HepG2 (cell line): ENCODE measurements around the gene JADE2. TPM values are rescaled to one million over a fixed set of nuclear protein-coding genes. Genes with fewer than 3 reads are reported as not detected.

ENCODE experiments used
- CBX1 ChIP-seq: IDR thresholded peaks from one replicate; pipeline ENCODE4 v1.6.1; 2016; ENCODE audit warnings: antibody characterized with exemption, low read depth
- CREM ChIP-seq, 2 experiments: sonication (generic) in 1 of 2; formaldehyde crosslinking in 1 of 2; IDR thresholded peaks; 2 replicates each; pipeline versions ENCODE4 v1.4.0 to v1.6.1; 2016 to 2020; ENCODE audit warnings: antibody characterized with exemption in 1 of 2, mild to moderate bottlenecking in 1 of 2, missing genetic modification reagents in 1 of 2
- HHEX ChIP-seq: IDR thresholded peaks from 2 replicates; pipeline ENCODE4 v1.6.1; 2016; ENCODE audit warnings: control low read depth
- HMGA1 ChIP-seq: sonication (generic); formaldehyde crosslinking; conservative IDR thresholded peaks from 2 replicates; pipeline ENCODE4 v1.4.0; 2020; ENCODE audit warnings: missing genetic modification reagents
- HNF4G ChIP-seq, 2 experiments: sonication (generic) in 1 of 2; formaldehyde crosslinking in 1 of 2; IDR thresholded peaks; 2 replicates each; pipeline versions ENCODE4 v1.4.0 to v1.6.1; 2011 to 2020; ENCODE audit warnings: borderline replicate concordance in 2 of 2, low read depth in 2 of 2, mild to moderate bottlenecking in 2 of 2, low read length in 1 of 2, missing genetic modification reagents in 1 of 2, moderate library complexity in 1 of 2
- HNRNPLL ChIP-seq: fragments of 200-400 bp; formaldehyde crosslinking; IDR thresholded peaks from 2 replicates; pipeline ENCODE4 v1.6.1; 2017; ENCODE audit warnings: mild to moderate bottlenecking, low read depth, low read length; ENCODE audit not compliant: poor library complexity, severe bottlenecking
- NAIF1 ChIP-seq: sonication (generic); formaldehyde crosslinking; IDR thresholded peaks from 2 replicates; pipeline ENCODE4 v1.5.0; 2020; ENCODE audit warnings: mild to moderate bottlenecking, missing genetic modification reagents, borderline replicate concordance
- PBX2 ChIP-seq: IDR thresholded peaks from 2 replicates; pipeline ENCODE4 v1.6.1; 2016; ENCODE audit warnings: control low read depth
- PITX1 ChIP-seq: sonication (generic); formaldehyde crosslinking; IDR thresholded peaks from 2 replicates; pipeline ENCODE4 v1.5.1; 2020; ENCODE audit warnings: mild to moderate bottlenecking, missing genetic modification reagents
- ZFP36 ChIP-seq: fragments of 150-350 bp; IDR thresholded peaks from 2 replicates; pipeline ENCODE4 v1.6.1; 2018; ENCODE audit warnings: borderline replicate concordance, low read length, low read depth; ENCODE audit not compliant: partially characterized antibody
- ZFY ChIP-seq: sonication (generic); formaldehyde crosslinking; IDR thresholded peaks from 2 replicates; pipeline ENCODE4 v1.4.0; 2020; ENCODE audit warnings: missing genetic modification reagents
- ZNF276 ChIP-seq: sonication (generic); formaldehyde crosslinking; IDR thresholded peaks from 2 replicates; pipeline ENCODE4 v1.4.0; 2020; ENCODE audit warnings: mild to moderate bottlenecking, low read depth, missing genetic modification reagents
- ZNF33A ChIP-seq: sonication (generic); formaldehyde crosslinking; IDR thresholded peaks from 2 replicates; pipeline ENCODE4 v1.5.1; 2020; ENCODE audit warnings: missing genetic modification reagents, mild to moderate bottlenecking, moderate library complexity, borderline replicate concordance
- ZNF33B ChIP-seq: sonication (generic); formaldehyde crosslinking; IDR thresholded peaks from 2 replicates; pipeline ENCODE4 v1.5.1; 2020; ENCODE audit warnings: mild to moderate bottlenecking, missing genetic modification reagents
- ZNF451 ChIP-seq: sonication (generic); formaldehyde crosslinking; IDR thresholded peaks from 2 replicates; pipeline ENCODE4 v1.5.0; 2020; ENCODE audit warnings: mild to moderate bottlenecking, missing genetic modification reagents
- ZNF607 ChIP-seq: sonication (generic); formaldehyde crosslinking; IDR thresholded peaks from 2 replicates; pipeline ENCODE4 v1.5.1; 2020; ENCODE audit warnings: missing genetic modification reagents, mild to moderate bottlenecking, borderline replicate concordance
- ZNF615 ChIP-seq: sonication (generic); formaldehyde crosslinking; IDR thresholded peaks from 2 replicates; pipeline ENCODE4 v1.5.0; 2020; ENCODE audit warnings: mild to moderate bottlenecking, missing genetic modification reagents, borderline replicate concordance
- ZSCAN22 ChIP-seq: sonication (generic); formaldehyde crosslinking; IDR thresholded peaks from 2 replicates; pipeline ENCODE4 v1.4.0; 2020; ENCODE audit warnings: mild to moderate bottlenecking, missing genetic modification reagents
- polyA plus RNA-seq, 8 experiments: library from polyadenylated mRNA; depleted of rRNA in 3 of 8; stranded (reverse) in 7 of 8; unstranded in 1 of 8; fragments of >200 nt; fragmentation: Illumina TruSeq in 4 of 8; extraction: Trizol in 4 of 8; gene quantifications; 2 replicates each; pipeline versions ENCODE4 v1.2.1 to v1.2.3, GENCODE V29; 2011 to 2016; ENCODE audit warnings: low read depth in 4 of 8, missing spikeins in 1 of 8, mixed read lengths in 1 of 8; ENCODE audit not compliant: insufficient read depth in 1 of 8
- total RNA-seq, 5 experiments: library from RNA; depleted of rRNA; stranded (reverse); fragments of >200 nt; fragmentation: Illumina TruSeq; extraction: Trizol; gene quantifications; 2 replicates each; pipeline ENCODE4 v1.2.3, GENCODE V29; 2016; ENCODE audit warnings: low read depth in 1 of 5
- TF ChIP-seq, protein P1 (sequence below): sonication (generic); formaldehyde crosslinking; IDR thresholded peaks from 2 replicates; pipeline ENCODE4 v1.4.0; 2020; ENCODE audit warnings: missing genetic modification reagents

Gene JADE2
- total and polyA plus RNA-seq, 2 of the 13 experiments (the other 11 are each of a cell fraction or from before 2014, with no cell fraction given): 7.5 to 15.1 TPM

- TF ChIP-seq CBX1 (no peak), HHEX (CRISPR knock-in tag) (no peak), ZNF33B (CRISPR knock-in tag) (no peak), ZNF615 (no peak), ZSCAN22 (CRISPR knock-in tag) (no peak), ZFY (CRISPR knock-in tag) (peak; percentile 80), ZNF276 (CRISPR knock-in tag) (no peak), ZNF33A (CRISPR knock-in tag) (peak; percentile 77; the same call in 1 of the 2 replicates), ZFP36 (no peak), HMGA1 (CRISPR knock-in tag) (no peak), PBX2 (CRISPR knock-in tag) (peak; percentile 86), ZNF607 (CRISPR knock-in tag) (no peak; the same call in none of the 2 replicates), ZNF451 (CRISPR knock-in tag) (peak; percentile 69; the same call in 1 of the 2 replicates), NAIF1 (CRISPR knock-in tag) (no peak), HNF4G (IDR thresholded peaks at IDR 0.05; ENCODE audit: borderline replicate concordance, low read depth, low read length) (peak; percentile 98), HNF4G (CRISPR knock-in tag; IDR thresholded peaks at IDR 0.05; ENCODE audit: borderline replicate concordance, low read depth) (peak; percentile 99), PITX1 (CRISPR knock-in tag) (peak; percentile 89), HNRNPLL (peak; percentile 61), CREM (IDR thresholded peaks at IDR 0.05) (peak; percentile 63), CREM (CRISPR knock-in tag; IDR thresholded peaks at IDR 0.05) (no peak)
- TF ChIP-seq, protein P1, sequence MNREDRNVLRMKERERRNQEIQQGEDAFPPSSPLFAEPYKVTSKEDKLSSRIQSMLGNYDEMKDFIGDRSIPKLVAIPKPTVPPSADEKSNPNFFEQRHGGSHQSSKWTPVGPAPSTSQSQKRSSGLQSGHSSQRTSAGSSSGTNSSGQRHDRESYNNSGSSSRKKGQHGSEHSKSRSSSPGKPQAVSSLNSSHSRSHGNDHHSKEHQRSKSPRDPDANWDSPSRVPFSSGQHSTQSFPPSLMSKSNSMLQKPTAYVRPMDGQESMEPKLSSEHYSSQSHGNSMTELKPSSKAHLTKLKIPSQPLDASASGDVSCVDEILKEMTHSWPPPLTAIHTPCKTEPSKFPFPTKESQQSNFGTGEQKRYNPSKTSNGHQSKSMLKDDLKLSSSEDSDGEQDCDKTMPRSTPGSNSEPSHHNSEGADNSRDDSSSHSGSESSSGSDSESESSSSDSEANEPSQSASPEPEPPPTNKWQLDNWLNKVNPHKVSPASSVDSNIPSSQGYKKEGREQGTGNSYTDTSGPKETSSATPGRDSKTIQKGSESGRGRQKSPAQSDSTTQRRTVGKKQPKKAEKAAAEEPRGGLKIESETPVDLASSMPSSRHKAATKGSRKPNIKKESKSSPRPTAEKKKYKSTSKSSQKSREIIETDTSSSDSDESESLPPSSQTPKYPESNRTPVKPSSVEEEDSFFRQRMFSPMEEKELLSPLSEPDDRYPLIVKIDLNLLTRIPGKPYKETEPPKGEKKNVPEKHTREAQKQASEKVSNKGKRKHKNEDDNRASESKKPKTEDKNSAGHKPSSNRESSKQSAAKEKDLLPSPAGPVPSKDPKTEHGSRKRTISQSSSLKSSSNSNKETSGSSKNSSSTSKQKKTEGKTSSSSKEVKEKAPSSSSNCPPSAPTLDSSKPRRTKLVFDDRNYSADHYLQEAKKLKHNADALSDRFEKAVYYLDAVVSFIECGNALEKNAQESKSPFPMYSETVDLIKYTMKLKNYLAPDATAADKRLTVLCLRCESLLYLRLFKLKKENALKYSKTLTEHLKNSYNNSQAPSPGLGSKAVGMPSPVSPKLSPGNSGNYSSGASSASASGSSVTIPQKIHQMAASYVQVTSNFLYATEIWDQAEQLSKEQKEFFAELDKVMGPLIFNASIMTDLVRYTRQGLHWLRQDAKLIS (CRISPR knock-in tag): no peak; the same call in 1 of the 2 replicates
Observed at GRCh38 chr5:134506054-134507039, 19.1 kb upstream of the JADE2 start (continued).
